ENCODE results near the gene SLFN5. TPM values are rescaled to one million over a fixed set of nuclear protein-coding genes. Genes with fewer than 3 reads are reported as not detected.
A peak's percentile ranks its signal among the peaks of the same experiment; 100 is the strongest.
"Not testable (repeated sequence)": the region's sequence is repeated elsewhere in the genome, so short reads cannot be mapped to it uniquely, and the experiment has no call there.

SLFN5 gene
- 3.3 TPM for total RNA-seq

GRCh38 chr17:35242805-35243560 is at the start of gene SLFN5:
Gene SLFN5 (plus strand): TSS chr17:35243072. CDS start chr17:35258691, 15,619 bp downstream.
- peak; percentile 81 to 91 for DNase-seq (ENCODE audit: low spot score in 2 of 2)
- FAIRE-seq = no peak

DNA sequence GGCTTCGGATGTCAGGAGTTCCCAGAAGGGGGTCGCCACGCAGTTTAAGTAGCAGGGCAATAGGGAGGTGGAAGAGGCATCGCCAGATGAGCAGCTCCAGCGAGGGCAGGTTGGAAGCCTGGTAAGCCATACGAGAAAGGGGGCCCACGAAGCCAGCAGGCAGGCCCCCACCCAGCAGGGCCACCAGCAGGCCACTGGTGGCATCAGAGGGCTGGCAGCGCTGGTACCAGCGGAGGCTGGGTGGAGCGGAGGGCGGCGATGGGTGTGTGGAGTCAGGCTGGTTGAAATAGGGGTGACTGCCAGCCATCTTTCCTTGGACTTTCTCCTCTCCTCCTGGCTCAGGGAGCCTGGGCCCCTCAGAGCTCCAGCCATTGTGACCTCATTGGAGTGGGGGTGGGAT is 48.9 kb upstream of the SLFN5 start, which contains the start of gene SLC35G3:
SLC35G3 (minus strand) TSS at position 393 of the 400 bp plus-strand sequence; CDS start at position 307, 86 bp downstream.
- not testable (repeated sequence) for DNase-seq (ENCODE audit: low spot score in 2 of 2)

GRCh38 chr17:35195062-35195461 is 47.8 kb upstream of the SLFN5 start:
- not testable (repeated sequence) for FAIRE-seq; DNase-seq (ENCODE audit: low spot score in 2 of 2)

More for the DNA sequence above, 48.9 kb upstream of the SLFN5 start, which contains the start of gene SLC35G3:
- FAIRE-seq = not testable (repeated sequence)

GRCh38 chr17:35202582-35202981 is 40.3 kb upstream of the SLFN5 start:
- not testable (repeated sequence) for DNase-seq (ENCODE audit: low spot score in 2 of 2); FAIRE-seq

DNA sequence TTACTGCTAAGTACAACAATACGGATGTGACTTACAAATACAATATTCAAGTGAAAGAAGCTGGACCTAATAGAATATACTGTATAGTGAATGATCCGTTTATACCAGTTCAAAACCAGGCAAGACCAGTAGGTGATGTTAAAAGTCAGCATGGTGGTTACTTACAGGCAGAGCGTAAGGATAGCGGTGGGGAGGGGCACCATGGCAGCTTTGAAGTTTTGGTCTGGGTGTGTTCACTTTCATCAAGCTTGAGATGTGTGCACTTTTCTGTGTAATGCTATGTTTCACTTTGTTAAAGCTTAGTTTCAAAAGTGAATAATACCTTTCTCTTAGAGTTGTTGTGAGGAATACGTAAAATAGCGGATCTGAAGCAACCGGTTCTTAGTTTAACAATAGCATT is 32.1 kb upstream of the SLFN5 start:
- FAIRE-seq = no peak
- DNase-seq (ENCODE audit: low spot score in 2 of 2) = no peak

GRCh38 chr17:35212668-35213067 is 30.2 kb upstream of the SLFN5 start:
- FAIRE-seq (no peak), DNase-seq (ENCODE audit: low spot score in 2 of 2) (no peak)

DNA sequence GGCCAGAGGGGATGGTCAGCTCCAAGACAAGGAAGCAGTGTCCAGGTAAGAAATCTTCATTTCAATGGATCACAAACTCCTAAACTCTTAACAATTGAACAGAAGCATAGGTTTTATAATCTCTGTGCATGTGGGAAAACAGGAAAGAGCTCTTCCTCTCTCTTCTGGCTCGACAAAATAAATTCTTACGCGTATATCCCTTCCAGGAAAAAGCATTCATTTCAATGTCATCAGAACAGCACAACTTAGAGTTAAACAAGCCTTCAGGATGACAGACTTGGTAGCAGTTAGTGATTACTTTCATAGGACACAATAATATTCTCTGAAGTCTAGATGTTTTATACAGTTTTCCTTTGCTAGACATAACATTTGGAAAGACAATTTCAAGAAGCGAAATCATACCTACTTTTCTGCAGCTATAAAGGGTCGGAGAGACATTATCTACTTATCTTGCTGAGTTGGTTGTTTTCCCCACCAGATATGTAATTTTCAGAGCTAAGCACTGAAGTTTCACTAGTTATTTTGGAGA is 29.4 kb upstream of the SLFN5 start:
- DNase-seq (ENCODE audit: low spot score in 2 of 2) = no peak
- no peak for FAIRE-seq

DNA sequence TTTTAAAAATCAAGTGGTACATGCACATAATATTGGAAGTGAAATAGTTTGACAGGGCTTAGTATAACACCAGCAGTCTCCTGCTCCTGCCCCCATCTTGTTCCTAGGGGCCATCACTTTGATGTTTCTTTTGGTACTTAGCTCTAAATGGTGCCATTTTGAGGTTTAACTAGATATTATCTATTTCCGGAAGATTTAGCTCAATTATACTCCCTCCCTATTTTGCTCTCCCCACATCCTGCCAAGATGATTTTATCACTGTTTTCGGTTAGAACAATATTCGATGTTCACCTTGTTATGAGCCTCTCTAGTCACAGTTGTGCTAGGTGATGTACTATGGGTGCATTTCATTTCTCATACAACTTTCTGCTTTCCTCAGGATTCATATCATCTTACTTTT is 28.7 kb upstream of the SLFN5 start:
- DNase-seq (ENCODE audit: low spot score in 2 of 2) = no peak
- no peak for FAIRE-seq

GRCh38 chr17:35214631-35215273 is 28.1 kb upstream of the SLFN5 start:
- FAIRE-seq (no peak), DNase-seq (ENCODE audit: low spot score in 2 of 2) (no peak)

DNA sequence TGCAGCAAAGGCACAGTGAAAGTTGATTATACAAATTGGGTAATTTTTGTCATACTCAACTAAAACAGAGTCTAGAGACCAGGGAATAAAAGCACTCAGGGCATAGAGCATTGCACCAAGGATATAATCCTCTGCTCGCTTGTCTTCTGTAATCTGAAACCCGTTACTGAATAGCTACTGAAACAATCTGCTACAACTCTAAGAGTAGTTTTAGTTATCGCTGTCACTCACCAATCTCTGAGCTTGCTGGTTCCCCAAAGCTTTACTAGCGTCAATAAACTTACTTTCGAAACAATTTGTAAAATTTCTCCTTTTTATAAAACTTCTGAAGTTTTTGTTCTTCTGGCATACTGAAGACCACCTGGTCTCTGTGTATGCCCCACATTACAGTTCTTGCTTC is 25.8 kb upstream of the SLFN5 start:
- DNase-seq (ENCODE audit: low spot score in 2 of 2) = no peak
- FAIRE-seq = no peak

GRCh38 chr17:35218915-35219314 is 24.0 kb upstream of the SLFN5 start:
- DNase-seq (ENCODE audit: low spot score in 2 of 2) (no peak), FAIRE-seq (no peak)

GRCh38 chr17:35222452-35222851 is 20.4 kb upstream of the SLFN5 start:
- FAIRE-seq (no peak), DNase-seq (ENCODE audit: low spot score in 2 of 2) (no peak)

DNA sequence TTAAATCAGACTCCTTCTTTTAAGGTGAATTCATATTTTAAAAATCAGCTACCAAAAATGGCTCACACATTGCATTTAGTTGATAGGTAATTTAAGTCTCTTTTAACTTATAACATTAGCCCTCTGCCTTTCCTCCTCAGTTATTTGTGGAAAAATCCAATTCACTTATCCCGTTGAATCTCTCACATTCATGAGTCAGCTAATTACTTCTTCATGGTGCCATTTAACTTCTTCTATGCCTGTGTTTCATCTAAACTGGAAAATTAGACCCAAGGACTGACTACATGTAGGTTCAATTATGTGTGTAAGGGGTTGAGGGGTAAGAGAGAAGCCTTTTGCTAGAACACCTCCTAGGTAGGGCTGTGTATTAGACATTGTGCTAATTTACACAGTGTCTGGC is 18.4 kb upstream of the SLFN5 start:
- FAIRE-seq (no peak), DNase-seq (ENCODE audit: low spot score in 2 of 2) (no peak)

DNA sequence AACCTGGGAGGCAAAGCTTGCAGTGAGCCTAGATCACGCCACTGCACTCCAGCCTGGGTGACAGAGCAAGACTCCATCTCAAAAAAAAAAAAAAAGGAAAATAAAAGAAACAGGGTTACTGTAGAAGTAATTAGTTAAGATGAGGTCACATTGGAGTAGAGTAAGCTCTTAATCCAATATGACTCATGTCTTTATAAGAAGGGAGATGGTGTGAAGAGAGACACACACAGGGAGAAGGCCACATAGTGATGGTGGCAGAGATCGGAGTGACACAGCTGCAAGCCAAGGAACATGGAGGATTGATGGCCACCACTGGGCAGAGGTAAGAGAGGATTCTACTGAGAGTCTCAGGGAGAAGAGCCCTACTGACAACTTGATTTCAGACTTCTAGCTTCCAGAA is 15.3 kb upstream of the SLFN5 start:
- FAIRE-seq (no peak), DNase-seq (ENCODE audit: low spot score in 2 of 2) (no peak)

- no peak for DNase-seq (ENCODE audit: low spot score in 2 of 2)
- no peak for FAIRE-seq
These were observed 13.2 kb upstream of the SLFN5 start for GRCh38 chr17:35229638-35230037.

DNA sequence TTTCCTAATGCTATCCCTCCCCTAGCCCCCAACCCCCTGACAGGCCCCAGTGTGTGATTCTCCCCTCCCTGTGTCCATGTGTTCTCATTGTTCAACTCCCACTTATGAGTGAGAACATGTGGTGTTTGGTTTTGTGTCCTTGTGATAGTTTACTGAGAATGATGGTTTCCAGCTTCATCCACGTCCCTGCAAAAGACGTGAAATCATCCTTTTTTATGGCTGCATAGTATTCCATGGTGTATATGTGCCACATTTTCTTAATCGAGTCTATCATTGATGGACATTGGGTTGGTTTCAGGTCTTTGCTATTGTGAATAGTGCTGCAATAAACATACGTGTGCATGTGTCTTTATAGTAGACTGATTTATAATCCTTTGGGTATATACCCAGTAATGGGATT is 8.6 kb upstream of the SLFN5 start:
- DNase-seq (ENCODE audit: low spot score in 2 of 2); FAIRE-seq: not testable (repeated sequence)

DNA sequence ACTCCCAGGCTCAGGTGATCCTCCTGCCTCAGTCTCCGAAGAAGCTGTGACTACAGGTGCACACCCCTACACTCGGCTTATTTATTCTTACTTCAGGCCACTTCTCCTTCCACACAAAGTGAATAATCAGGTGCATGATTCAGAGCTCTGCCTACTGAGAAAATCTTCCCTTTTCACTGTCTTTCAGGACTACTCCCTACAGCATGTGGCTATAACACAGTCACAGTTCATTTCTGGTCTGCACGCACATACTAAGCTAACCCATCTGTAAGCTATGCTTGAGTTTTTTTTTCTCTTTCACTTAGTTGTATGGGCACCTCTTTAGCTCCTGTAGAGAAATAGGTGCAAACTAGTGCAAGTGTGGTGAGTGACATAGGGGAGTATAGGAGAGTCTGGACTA is 7.6 kb upstream of the SLFN5 start:
- FAIRE-seq (no peak), DNase-seq (ENCODE audit: low spot score in 2 of 2) (no peak)

- no peak for FAIRE-seq
- no peak for DNase-seq (ENCODE audit: low spot score in 2 of 2)
These were observed 7.0 kb upstream of the SLFN5 start for GRCh38 chr17:35235917-35236316.

DNA sequence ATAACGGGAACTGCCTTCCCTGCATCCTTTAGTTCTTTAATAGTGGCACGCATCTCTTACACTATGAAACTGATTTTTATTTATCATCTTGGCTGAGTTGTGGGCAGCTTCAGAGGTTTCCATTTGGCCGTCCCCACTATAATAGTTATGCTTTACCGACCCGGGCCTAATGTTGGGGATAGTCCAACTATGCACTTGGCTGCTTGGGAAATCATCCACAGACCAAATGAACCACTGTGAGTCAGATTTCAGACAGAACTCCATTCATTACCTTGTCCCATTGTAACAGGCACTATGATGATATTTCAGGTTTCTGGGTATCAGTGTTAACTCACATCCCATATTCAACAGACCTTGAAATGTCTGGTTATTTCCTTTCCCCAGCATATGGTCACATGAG is 6.1 kb upstream of the SLFN5 start:
- no peak for DNase-seq (ENCODE audit: low spot score in 2 of 2)

GRCh38 chr17:35238821-35239220 is 4.1 kb upstream of the SLFN5 start:
- FAIRE-seq = no peak
- no peak for DNase-seq (ENCODE audit: low spot score in 2 of 2)

More for the DNA sequence above, 6.1 kb upstream of the SLFN5 start:
- FAIRE-seq = no peak

GRCh38 chr17:35239823-35240222 is 3.0 kb upstream of the SLFN5 start:
- DNase-seq (ENCODE audit: low spot score in 2 of 2) = no peak

DNA sequence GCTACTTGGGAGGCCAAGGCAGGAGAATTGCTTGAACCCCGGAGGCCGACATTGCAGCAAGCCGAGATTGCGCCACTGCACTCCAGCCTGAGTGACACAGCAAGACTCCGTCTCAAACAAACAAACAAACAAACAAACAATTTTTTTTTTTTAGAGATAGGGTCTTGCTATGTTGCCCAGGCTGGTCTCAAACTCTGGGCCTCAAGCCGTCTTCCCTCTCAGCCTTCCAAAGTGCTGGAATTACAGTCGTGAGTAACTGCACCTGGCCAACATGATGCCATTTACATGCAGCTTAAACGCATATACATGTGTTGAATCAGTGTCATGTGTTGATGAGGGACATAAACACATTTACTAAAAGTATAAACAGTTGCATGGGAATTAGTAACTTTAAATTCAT is 2.0 kb upstream of the SLFN5 start:
- DNase-seq (ENCODE audit: low spot score in 2 of 2) (no peak), FAIRE-seq (no peak)

More at GRCh38 chr17:35239823-35240222, 3.0 kb upstream of the SLFN5 start:
- FAIRE-seq = no peak
